B cell (primary cell): ENCODE data around the gene PRDM15.

Source experiments
- EZH2 ChIP-seq: IDR thresholded peaks from 2 replicates; pipeline ENCODE4 v1.6.1; 2012; ENCODE audit warnings: borderline replicate concordance, low read depth, mild to moderate bottlenecking, moderate library complexity, low read length; ENCODE audit not compliant: insufficient read depth, poor library complexity, severe bottlenecking
- TF ChIP-seq, protein P1 (sequence below): fragments of 200-600 bp; IDR thresholded peaks from one replicate; pipeline ENCODE4 v1.8.0; 2022; ENCODE audit warnings: antibody characterized with exemption, mild to moderate bottlenecking

DNA sequence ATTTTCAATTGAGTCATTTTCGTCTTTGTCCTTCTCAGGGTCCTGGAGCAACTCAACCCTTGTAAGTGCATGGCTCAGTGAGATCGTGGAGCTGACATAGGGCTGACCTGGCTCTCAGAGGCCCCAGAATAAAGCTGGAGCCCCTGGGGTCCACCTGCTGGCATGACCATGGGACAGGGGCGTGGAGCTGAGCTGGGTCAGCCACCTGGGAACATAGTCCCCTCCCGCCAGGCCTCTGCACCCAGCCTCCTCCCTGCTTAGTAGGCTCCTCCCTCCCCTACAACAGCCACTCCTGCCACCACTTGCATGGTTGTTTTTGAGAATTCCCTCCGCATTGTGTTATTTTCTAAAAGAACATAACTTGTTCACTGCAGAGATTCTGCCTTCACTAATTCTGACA lies 109.2 kb downstream of the PRDM15 start:
- TF ChIP-seq, protein P1, sequence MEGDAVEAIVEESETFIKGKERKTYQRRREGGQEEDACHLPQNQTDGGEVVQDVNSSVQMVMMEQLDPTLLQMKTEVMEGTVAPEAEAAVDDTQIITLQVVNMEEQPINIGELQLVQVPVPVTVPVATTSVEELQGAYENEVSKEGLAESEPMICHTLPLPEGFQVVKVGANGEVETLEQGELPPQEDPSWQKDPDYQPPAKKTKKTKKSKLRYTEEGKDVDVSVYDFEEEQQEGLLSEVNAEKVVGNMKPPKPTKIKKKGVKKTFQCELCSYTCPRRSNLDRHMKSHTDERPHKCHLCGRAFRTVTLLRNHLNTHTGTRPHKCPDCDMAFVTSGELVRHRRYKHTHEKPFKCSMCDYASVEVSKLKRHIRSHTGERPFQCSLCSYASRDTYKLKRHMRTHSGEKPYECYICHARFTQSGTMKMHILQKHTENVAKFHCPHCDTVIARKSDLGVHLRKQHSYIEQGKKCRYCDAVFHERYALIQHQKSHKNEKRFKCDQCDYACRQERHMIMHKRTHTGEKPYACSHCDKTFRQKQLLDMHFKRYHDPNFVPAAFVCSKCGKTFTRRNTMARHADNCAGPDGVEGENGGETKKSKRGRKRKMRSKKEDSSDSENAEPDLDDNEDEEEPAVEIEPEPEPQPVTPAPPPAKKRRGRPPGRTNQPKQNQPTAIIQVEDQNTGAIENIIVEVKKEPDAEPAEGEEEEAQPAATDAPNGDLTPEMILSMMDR, result no peak
- TF ChIP-seq EZH2, result no peak
